AG04450 (cell line): ENCODE data around the gene MR1. TPM values are rescaled to one million over a fixed set of nuclear protein-coding genes. Genes with fewer than 3 reads are reported as not detected.

Source experiments
- CTCF ChIA-PET: fragments of 300-600, 350-600 bp; formaldehyde crosslinking; extraction: SDS; loops from one replicate; lab custom pipeline; 2022; ENCODE audit warnings: antibody characterized with exemption, inconsistent platforms; lab: Charles Lee
- POLR2A ChIA-PET: fragments of 350-600 bp; formaldehyde crosslinking; extraction: SDS; loops from one replicate; lab custom pipeline; 2021; ENCODE audit warnings: antibody characterized with exemption, inconsistent platforms; lab: Yijun Ruan, JAX
- DNase-seq: peaks from one replicate; pipeline ENCODE4 v3.0.0-alpha.2; 2011; ENCODE audit warnings: low read depth, low spot score
- H3K27ac ChIP-seq: one replicate; pipeline ENCODE4 v1.5.1; 2012; ENCODE audit warnings: low read depth, low read length, control low read depth
- H3K27me3 ChIP-seq: one replicate; pipeline ENCODE4 v1.6.0; 2012; ENCODE audit warnings: low read length; ENCODE audit not compliant: control insufficient read depth, insufficient read depth
- H3K4me3 ChIP-seq: 2 replicates; pipeline ENCODE4 v1.5.1; 2011; ENCODE audit warnings: mild to moderate bottlenecking, low read depth, low read length, control low read depth
- H3K9me3 ChIP-seq: 2 replicates; pipeline ENCODE4 v1.5.1; 2012; ENCODE audit warnings: low read length; ENCODE audit not compliant: control insufficient read depth, insufficient read depth
- polyA plus RNA-seq: library from polyadenylated mRNA; depleted of rRNA; stranded (reverse); fragments of >200 nt; gene quantifications from 2 replicates; pipeline ENCODE4 v1.2.3, GENCODE V29; 2011
- TF ChIP-seq, protein P1 (sequence below): IDR thresholded peaks from 2 replicates; pipeline ENCODE4 v1.5.1; 2011; ENCODE audit warnings: low read depth, low read length, control low read depth, inconsistent platforms

MR1 gene
- polyA plus RNA-seq, 1 experiment, result 17.2 TPM

DNA sequence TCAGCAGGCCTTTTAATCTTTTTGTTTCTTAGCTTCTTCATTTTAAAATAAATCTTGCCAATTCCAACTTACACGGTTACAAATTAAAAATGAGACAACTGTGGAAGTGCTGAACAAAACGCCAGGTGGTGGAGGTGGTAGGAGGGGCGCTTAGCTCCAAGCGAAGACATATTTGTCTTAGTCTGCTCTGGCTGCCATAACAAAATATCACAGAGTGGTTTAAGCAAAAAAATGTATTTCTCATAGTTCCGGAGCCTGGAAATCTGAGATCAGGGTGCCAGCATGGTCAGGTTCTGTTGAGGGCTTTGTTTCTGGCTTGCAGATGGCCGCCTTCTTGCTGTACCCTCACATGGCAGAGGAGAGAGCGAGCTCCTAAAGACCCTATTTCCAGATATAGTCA lies 69.6 kb downstream of the MR1 start:
- no peaks in the 10 kb centered on the region; the same call in 1 of the 2 replicates for H3K9me3 ChIP-seq
- no peak overlapping the region for H3K4me3 ChIP-seq
- POLR2A ChIA-PET, result interaction anchor here (2.6 to 5.3 kb wide), 2 partner anchors 13 to 38 kb away, joined by 20 to 80 read pairs; partner anchors contain the start of gene IER5
- CTCF ChIA-PET, result interaction anchor here (0.6 to 3.6 kb wide), 2 partner anchors 40 to 588 kb away, joined by 4 to 29 read pairs; no protein-coding TSS in a partner anchor
- DNase-seq, result no peak
- no peaks in the 10 kb centered on the region for H3K27me3 ChIP-seq
- no peak overlapping the region for H3K27ac ChIP-seq
- TF ChIP-seq, protein P1, sequence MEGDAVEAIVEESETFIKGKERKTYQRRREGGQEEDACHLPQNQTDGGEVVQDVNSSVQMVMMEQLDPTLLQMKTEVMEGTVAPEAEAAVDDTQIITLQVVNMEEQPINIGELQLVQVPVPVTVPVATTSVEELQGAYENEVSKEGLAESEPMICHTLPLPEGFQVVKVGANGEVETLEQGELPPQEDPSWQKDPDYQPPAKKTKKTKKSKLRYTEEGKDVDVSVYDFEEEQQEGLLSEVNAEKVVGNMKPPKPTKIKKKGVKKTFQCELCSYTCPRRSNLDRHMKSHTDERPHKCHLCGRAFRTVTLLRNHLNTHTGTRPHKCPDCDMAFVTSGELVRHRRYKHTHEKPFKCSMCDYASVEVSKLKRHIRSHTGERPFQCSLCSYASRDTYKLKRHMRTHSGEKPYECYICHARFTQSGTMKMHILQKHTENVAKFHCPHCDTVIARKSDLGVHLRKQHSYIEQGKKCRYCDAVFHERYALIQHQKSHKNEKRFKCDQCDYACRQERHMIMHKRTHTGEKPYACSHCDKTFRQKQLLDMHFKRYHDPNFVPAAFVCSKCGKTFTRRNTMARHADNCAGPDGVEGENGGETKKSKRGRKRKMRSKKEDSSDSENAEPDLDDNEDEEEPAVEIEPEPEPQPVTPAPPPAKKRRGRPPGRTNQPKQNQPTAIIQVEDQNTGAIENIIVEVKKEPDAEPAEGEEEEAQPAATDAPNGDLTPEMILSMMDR, result no peak

DNA sequence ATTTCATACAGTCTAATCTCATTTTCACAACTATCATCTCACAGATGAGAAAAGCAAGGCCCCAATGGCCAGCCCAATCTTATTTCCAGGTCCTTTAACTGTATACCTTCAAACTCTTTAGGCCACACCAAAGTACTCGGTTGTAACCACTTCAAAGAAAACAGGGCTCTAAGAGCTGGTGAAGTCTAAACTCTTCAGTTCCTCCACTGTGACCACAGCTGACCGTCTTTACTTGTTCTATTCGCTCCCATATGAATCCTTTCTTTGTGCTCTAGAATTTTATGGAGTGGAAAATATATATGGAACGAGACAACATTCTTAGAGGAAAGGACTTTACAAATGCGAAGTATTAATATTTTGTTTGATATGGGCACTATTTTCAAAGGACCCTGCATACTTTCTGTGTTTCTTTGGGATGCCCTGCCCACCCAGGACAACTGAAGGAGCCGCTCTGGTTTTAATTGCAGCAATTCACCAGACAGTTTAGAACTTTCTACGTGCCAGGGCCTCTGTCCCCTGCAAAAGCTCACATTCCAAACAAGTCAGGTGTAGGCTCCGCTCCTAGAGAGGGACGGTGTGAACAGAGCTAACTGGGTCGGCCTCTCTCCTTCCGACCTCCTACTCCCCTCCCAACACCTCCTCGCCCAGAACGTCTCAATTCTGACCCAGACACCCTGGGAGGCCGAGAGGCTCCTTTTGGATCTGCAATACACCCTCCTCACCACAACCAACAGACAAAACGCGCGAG lies 70.4 kb downstream of the MR1 start:
- DNase-seq, result no peak
- Histone ChIP-seq H3K27ac (peak overlapping the region; percentile 68), H3K9me3 (no peaks in the 10 kb centered on the region; the same call in 1 of the 2 replicates), H3K27me3 (no peaks in the 10 kb centered on the region), H3K4me3 (peak overlapping the region; percentile 70)
- ChIA-PET CTCF (interaction anchor here (0.7 to 3.6 kb wide), 2 partner anchors 34 to 39 kb away, joined by 3 to 29 read pairs; no protein-coding TSS in a partner anchor), POLR2A (interaction anchor here (0.5 to 5.3 kb wide), 8 partner anchors 7 to 81 kb away, joined by 3 to 80 read pairs (median 16); partner anchors contain the start of gene IER5)
- TF ChIP-seq, protein P1, result no peak

DNA sequence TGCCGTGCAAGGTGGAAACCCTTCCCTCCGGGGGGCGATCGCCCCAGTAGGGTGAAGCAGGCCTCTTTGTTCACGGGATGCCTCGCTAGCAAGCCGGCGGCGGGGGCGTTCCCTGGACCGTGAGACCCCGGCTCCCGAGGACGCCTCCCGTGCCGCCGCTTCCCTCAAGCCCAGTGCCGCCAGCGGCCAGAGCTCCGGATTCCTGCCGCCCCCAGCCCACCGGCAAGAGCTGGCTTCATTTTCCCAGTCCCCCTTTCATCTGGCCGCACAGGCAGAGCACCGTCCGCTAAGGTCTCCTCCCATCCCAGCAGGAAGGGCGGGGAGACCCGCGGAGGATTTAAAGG lies 71.0 kb downstream of the MR1 start:
- POLR2A ChIA-PET, result interaction anchor here (0.5 to 5.3 kb wide), 11 partner anchors 8 to 192 kb away, joined by 3 to 80 read pairs (median 8); partner anchors contain the start of genes IER5 and KIAA1614
- DNase-seq, result no peak
- H3K27me3 ChIP-seq, result no peaks in the 10 kb centered on the region
- TF ChIP-seq, protein P1, result peak; percentile 21; the same call in 1 of the 2 replicates
- H3K9me3 ChIP-seq, result no peaks in the 10 kb centered on the region; the same call in 1 of the 2 replicates
- CTCF ChIA-PET, result interaction anchor here (0.5 to 3.6 kb wide), 3 partner anchors 16 to 38 kb away, joined by 3 to 29 read pairs (median 4); no protein-coding TSS in a partner anchor
- H3K4me3 ChIP-seq, result peak overlapping the region; percentile 70
- H3K27ac ChIP-seq, result peak overlapping the region; percentile 68

DNA sequence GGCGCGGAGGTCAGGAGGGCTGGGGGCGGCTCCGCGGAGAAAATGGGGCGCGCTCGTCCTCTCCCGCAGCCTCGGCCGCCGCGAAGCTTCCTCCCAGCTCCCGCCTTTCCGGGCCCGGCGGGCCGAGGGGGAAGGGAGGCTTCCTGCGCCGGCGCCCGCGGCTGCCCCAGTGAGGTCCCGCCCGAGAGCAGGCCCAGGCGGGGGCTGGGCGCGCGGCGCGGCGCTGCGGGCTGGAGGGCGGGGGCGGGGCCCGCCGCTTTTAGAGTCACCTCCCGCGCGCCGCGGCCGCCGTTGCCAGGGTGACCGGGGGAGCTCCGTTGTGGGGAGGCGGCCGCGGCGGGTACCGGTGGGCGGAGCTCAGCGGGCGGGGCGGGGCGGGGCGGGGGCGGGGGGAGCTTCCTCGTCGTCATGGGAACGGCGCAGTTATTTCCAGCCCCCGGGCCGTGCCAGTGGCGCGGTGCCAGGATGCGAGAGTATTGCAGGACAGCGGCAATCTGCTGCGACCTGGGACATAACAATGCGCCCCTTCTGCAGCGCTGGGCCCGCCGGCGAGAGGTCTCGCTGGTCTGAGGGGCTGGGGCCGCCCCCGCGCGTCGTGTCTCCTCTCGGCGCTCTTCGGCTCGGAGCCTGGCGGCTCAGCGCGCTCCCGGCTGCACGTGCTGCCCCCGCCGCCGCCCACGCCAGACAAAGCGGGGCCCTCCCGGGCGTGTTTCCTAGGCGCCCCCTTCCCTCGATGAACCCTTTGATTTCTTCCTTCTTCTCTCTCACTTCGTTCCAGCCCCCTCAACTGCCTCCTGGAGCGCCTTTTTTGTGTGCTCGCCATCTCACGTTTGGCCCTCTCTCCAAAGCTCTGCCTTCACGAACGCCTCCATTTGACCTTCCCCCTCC lies 71.6 kb downstream of the MR1 start:
- ChIA-PET CTCF (interaction anchor here (0.5 to 3.6 kb wide), 4 partner anchors 15 to 38 kb away, joined by 3 to 29 read pairs (median 4); no protein-coding TSS in a partner anchor), POLR2A (interaction anchor here (0.5 to 5.3 kb wide), 11 partner anchors 8 to 192 kb away, joined by 3 to 80 read pairs (median 8); partner anchors contain the start of genes IER5 and KIAA1614)
- H3K9me3 ChIP-seq, result no peaks in the 10 kb centered on the region; the same call in 1 of the 2 replicates
- no peaks in the 10 kb centered on the region for H3K27me3 ChIP-seq
- peak overlapping the region; percentile 70 for H3K4me3 ChIP-seq
- TF ChIP-seq, protein P1, result no peak
- peak; percentile 61 for DNase-seq
- peak overlapping the region; percentile 68 for H3K27ac ChIP-seq
